ENCODE measurements around the gene TOM1L2.

TOM1L2 gene

DNA sequence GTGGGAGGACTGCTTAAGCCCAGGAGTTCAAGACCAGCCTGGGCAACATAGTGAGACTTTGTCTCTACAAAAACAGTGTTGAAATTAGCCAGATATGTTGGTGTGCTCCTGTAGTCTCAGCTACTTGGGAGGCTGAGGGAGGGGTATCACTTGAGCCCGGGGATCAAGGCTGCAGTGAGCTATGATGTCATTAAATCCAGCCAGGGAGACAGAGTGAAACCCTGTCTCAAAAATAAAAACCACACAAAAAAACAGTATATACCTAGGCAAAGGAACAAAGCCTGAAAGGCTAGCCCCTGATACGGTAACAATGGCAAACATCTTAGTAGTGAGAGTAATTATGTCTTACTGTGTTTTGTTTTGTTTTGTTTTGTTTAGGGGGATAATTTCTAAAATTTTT is 38.0 kb downstream of the TOM1L2 start:
- no peak overlapping the region for H3K4me2 ChIP-seq (ENCODE audit: insufficient read depth, low read length)
- no peaks in the 10 kb centered on the region for H3K9me3 ChIP-seq (ENCODE audit: insufficient read depth, low read length, severe bottlenecking)
- no peaks in the 10 kb centered on the region for H3K79me2 ChIP-seq (ENCODE audit: insufficient read depth, low read length)
- no peaks in the 10 kb centered on the region for H3K27me3 ChIP-seq (ENCODE audit: insufficient read depth, low read length, poor library complexity)
- no peak overlapping the region for H3K27ac ChIP-seq (ENCODE audit: low read length)
- peaks cover 10% of the 10 kb centered on the region; the same call in 1 of the 2 replicates for H4K20me1 ChIP-seq (ENCODE audit: insufficient read depth, low read length)
- H3K36me3 ChIP-seq (ENCODE audit: insufficient read depth, low read length), result no peaks in the 10 kb centered on the region
- no peaks in the 10 kb centered on the region for H3K4me1 ChIP-seq (ENCODE audit: insufficient read depth, low read length)
- H3K9ac ChIP-seq (ENCODE audit: low read depth, low read length), result no peak overlapping the region
- H3K4me3 ChIP-seq (ENCODE audit: low read depth in 1 of 2, low read length in 2 of 2), result no peak overlapping the region
- DNase-seq (no peak), ATAC-seq (ENCODE audit: insufficient read depth, low read depth) (no peak)
- TF ChIP-seq, protein P1, sequence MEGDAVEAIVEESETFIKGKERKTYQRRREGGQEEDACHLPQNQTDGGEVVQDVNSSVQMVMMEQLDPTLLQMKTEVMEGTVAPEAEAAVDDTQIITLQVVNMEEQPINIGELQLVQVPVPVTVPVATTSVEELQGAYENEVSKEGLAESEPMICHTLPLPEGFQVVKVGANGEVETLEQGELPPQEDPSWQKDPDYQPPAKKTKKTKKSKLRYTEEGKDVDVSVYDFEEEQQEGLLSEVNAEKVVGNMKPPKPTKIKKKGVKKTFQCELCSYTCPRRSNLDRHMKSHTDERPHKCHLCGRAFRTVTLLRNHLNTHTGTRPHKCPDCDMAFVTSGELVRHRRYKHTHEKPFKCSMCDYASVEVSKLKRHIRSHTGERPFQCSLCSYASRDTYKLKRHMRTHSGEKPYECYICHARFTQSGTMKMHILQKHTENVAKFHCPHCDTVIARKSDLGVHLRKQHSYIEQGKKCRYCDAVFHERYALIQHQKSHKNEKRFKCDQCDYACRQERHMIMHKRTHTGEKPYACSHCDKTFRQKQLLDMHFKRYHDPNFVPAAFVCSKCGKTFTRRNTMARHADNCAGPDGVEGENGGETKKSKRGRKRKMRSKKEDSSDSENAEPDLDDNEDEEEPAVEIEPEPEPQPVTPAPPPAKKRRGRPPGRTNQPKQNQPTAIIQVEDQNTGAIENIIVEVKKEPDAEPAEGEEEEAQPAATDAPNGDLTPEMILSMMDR (IDR thresholded peaks at IDR 0.05; ENCODE audit: borderline replicate concordance, extremely low read depth, low read length, poor library complexity, severe bottlenecking), result no peak
- TF ChIP-seq EZH2 (IDR thresholded peaks at IDR 0.05; ENCODE audit: borderline replicate concordance, low read depth, low read length, severe bottlenecking), result no peak
- no peak overlapping the region for H2AFZ ChIP-seq (ENCODE audit: low read depth, low read length)

GRCh38 chr17:17933775-17934174 is 38.4 kb downstream of the TOM1L2 start:
- Histone ChIP-seq H3K9ac (ENCODE audit: low read depth, low read length) (no peak overlapping the region), H3K79me2 (ENCODE audit: insufficient read depth, low read length) (no peaks in the 10 kb centered on the region), H3K4me1 (ENCODE audit: insufficient read depth, low read length) (no peaks in the 10 kb centered on the region), H3K36me3 (ENCODE audit: insufficient read depth, low read length) (no peaks in the 10 kb centered on the region), H3K4me3 (ENCODE audit: low read depth in 1 of 2, low read length in 2 of 2) (no peak overlapping the region), H3K27ac (ENCODE audit: low read length) (no peak overlapping the region), H3K27me3 (ENCODE audit: insufficient read depth, low read length, poor library complexity) (no peaks in the 10 kb centered on the region), H3K9me3 (ENCODE audit: insufficient read depth, low read length, severe bottlenecking) (no peaks in the 10 kb centered on the region), H4K20me1 (ENCODE audit: insufficient read depth, low read length) (peaks cover 10% of the 10 kb centered on the region; the same call in 1 of the 2 replicates), H2AFZ (ENCODE audit: low read depth, low read length) (no peak overlapping the region), H3K4me2 (ENCODE audit: insufficient read depth, low read length) (no peak overlapping the region)
- ATAC-seq (ENCODE audit: insufficient read depth, low read depth) (no peak), DNase-seq (no peak)
- no peak for TF ChIP-seq EZH2 (IDR thresholded peaks at IDR 0.05; ENCODE audit: borderline replicate concordance, low read depth, low read length, severe bottlenecking)
- TF ChIP-seq, protein P1 (IDR thresholded peaks at IDR 0.05; ENCODE audit: borderline replicate concordance, extremely low read depth, low read length, poor library complexity, severe bottlenecking), result no peak

DNA sequence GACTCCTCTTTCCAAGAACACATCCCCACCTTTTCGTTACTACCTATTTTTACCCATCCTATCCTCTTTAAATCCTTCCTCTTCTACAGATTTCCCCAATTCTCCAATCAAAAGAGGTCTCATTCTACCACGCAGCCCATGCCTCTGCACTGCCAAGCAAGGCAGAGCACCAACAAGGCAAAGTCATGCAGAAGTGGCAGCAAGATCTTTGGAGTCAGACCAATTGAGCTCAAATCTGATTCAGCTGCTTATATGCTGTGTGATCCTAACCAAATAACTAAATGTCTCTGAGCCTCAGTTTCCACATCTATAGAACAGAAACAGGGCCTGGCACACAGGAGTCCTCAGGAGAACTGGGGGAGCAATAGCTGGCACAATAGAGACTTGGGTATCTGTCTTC is 41.0 kb downstream of the TOM1L2 start:
- no peak overlapping the region for H3K27ac ChIP-seq (ENCODE audit: low read length)
- DNase-seq (no peak), ATAC-seq (ENCODE audit: insufficient read depth, low read depth) (no peak)
- no peaks in the 10 kb centered on the region for H3K36me3 ChIP-seq (ENCODE audit: insufficient read depth, low read length)
- no peak overlapping the region for H3K4me3 ChIP-seq (ENCODE audit: low read depth in 1 of 2, low read length in 2 of 2)
- no peak overlapping the region for H3K9ac ChIP-seq (ENCODE audit: low read depth, low read length)
- TF ChIP-seq, protein P1 (IDR thresholded peaks at IDR 0.05; ENCODE audit: borderline replicate concordance, extremely low read depth, low read length, poor library complexity, severe bottlenecking), result no peak
- TF ChIP-seq EZH2 (IDR thresholded peaks at IDR 0.05; ENCODE audit: borderline replicate concordance, low read depth, low read length, severe bottlenecking), result no peak
- H2AFZ ChIP-seq (ENCODE audit: low read depth, low read length), result no peak overlapping the region
- H3K4me1 ChIP-seq (ENCODE audit: insufficient read depth, low read length), result no peaks in the 10 kb centered on the region
- no peaks in the 10 kb centered on the region for H3K79me2 ChIP-seq (ENCODE audit: insufficient read depth, low read length)
- no peak overlapping the region for H3K4me2 ChIP-seq (ENCODE audit: insufficient read depth, low read length)
- H3K27me3 ChIP-seq (ENCODE audit: insufficient read depth, low read length, poor library complexity), result no peaks in the 10 kb centered on the region
- peaks cover 10% of the 10 kb centered on the region; the same call in 1 of the 2 replicates for H4K20me1 ChIP-seq (ENCODE audit: insufficient read depth, low read length)
- no peaks in the 10 kb centered on the region for H3K9me3 ChIP-seq (ENCODE audit: insufficient read depth, low read length, severe bottlenecking)

- H3K79me2 ChIP-seq (ENCODE audit: insufficient read depth, low read length), result no peaks in the 10 kb centered on the region
- no peaks in the 10 kb centered on the region for H3K36me3 ChIP-seq (ENCODE audit: insufficient read depth, low read length)
- H3K9ac ChIP-seq (ENCODE audit: low read depth, low read length), result no peak overlapping the region
- H4K20me1 ChIP-seq (ENCODE audit: insufficient read depth, low read length), result peaks cover 7% of the 10 kb centered on the region; the same call in 1 of the 2 replicates
- no peak overlapping the region for H3K4me2 ChIP-seq (ENCODE audit: insufficient read depth, low read length)
- no peak for DNase-seq
- no peak overlapping the region for H3K4me3 ChIP-seq (ENCODE audit: low read depth in 1 of 2, low read length in 2 of 2)
- no peak for TF ChIP-seq EZH2 (IDR thresholded peaks at IDR 0.05; ENCODE audit: borderline replicate concordance, low read depth, low read length, severe bottlenecking)
- TF ChIP-seq, protein P1 (IDR thresholded peaks at IDR 0.05; ENCODE audit: borderline replicate concordance, extremely low read depth, low read length, poor library complexity, severe bottlenecking), result no peak
- no peak for ATAC-seq (ENCODE audit: insufficient read depth, low read depth)
- no peaks in the 10 kb centered on the region for H3K27me3 ChIP-seq (ENCODE audit: insufficient read depth, low read length, poor library complexity)
- H3K27ac ChIP-seq (ENCODE audit: low read length), result no peak overlapping the region
- H3K4me1 ChIP-seq (ENCODE audit: insufficient read depth, low read length), result no peaks in the 10 kb centered on the region
- H2AFZ ChIP-seq (ENCODE audit: low read depth, low read length), result no peak overlapping the region
- no peaks in the 10 kb centered on the region for H3K9me3 ChIP-seq (ENCODE audit: insufficient read depth, low read length, severe bottlenecking)
Measured at GRCh38 chr17:17930674-17931073, 41.5 kb downstream of the TOM1L2 start.
